Measurements from ENCODE around the gene ITPKC.
"Not testable (repeated sequence)": the region's sequence is repeated elsewhere in the genome, so short reads cannot be mapped to it uniquely, and the experiment has no call there.

ITPKC gene

DNA sequence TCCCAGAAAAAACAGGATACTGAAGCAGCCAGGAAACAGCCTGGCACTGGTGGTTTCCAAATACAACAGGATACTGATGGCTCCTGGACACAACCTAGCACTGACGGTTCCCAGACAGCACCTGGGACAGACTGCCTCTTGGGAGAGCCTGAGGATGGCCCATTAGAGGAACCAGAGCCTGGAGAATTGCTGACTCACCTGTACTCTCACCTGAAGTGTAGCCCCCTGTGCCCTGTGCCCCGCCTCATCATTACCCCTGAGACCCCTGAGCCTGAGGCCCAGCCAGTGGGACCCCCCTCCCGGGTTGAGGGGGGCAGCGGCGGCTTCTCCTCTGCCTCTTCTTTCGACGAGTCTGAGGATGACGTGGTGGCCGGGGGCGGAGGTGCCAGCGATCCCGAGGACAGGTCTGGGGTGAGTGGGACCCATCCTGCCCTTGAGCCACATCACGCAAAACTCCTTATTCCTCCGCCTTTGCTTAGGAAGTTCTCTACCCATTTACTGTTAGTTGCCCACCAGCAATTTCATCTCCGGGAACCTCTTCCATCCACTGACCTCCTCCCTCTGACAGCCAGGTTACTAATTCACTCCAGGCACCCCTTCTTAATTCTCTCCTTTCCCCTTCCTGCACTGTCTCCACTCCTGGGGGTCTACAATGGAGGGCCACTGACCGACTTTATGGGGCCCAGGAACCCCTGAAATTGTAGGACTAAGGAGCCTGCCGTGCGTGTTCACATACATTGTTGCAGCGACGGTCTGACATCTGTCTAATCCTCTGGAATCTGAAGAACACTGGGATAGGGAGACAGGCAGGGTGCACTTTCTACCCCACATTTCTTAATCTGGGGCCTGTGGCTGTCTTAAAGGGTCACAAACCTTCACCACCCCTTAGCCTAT, 1.2 kb downstream of the ITPKC start:
- DNase-seq, result no peak

DNA sequence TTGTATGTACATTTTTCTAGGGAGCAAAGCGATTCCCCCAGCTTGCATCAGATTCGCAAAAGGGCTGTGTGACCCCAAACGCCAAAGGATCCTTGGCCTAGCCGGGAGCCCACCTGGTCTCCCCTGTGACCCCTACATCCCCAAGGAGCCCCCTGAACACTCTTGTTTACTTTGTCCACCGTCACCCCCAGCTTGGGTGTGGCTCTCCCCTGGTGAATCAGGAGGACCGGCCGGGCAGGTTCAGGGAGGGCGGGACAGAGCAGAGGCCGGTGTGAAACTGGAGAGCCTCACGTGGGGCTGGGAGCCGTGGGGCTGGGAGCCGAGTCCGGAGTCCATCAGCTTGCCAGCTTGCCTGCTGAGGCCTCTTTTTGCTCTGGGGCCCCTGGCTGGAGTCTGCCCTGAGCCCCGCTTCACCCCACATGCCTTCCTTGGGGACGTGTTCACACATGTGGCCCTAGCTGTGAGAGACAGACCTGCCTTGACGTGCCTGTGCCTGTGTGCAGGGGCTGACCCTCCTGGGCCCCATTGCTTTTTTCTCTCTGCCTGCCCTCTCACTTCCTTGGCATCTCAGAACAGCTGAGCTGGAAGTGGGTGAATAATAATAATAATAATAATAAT, 2.0 kb downstream of the ITPKC start:
- DNase-seq, result peak; percentile 10

DNA sequence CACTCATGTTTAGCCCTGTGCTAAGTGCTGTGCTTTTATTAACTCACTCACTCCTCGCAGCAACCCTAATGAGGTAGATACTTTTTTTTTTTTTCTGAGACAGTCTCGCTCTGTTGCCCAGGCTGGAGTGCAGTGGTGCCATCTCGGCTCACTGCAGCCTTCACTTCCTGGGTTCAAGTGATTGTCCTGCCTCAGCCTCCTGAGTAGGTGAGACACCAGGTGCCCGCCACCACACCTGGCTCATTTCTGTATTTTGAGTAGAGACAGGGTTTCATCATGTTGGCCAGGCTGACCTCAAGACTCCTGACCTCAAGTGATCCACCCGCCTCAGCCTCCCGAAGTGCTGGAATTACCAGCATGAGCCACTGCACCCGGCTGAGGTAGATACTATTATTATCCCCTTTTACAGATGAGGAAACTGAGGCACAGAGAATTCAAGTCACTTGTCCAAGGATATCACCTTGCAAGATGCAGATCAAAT, 2.5 kb downstream of the ITPKC start:
- no peak for DNase-seq

DNA sequence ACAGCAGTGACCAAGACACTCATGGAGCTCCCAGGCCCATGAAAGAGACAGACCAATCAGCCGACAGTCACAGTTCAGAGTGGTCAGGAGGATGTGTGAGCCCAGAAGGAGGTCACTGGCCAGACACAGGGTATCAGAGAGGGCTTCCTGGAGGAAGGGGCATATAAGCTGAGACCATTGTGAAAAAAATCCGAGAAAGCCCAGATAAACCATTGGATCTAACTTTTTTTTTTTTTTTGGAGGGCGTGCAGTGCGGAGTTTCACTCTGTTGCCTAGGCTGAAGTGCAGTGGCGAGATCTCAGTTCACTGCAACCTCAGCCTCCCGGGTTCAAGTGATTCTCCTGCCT, 4.2 kb downstream of the ITPKC start:
- no peak for DNase-seq

DNA sequence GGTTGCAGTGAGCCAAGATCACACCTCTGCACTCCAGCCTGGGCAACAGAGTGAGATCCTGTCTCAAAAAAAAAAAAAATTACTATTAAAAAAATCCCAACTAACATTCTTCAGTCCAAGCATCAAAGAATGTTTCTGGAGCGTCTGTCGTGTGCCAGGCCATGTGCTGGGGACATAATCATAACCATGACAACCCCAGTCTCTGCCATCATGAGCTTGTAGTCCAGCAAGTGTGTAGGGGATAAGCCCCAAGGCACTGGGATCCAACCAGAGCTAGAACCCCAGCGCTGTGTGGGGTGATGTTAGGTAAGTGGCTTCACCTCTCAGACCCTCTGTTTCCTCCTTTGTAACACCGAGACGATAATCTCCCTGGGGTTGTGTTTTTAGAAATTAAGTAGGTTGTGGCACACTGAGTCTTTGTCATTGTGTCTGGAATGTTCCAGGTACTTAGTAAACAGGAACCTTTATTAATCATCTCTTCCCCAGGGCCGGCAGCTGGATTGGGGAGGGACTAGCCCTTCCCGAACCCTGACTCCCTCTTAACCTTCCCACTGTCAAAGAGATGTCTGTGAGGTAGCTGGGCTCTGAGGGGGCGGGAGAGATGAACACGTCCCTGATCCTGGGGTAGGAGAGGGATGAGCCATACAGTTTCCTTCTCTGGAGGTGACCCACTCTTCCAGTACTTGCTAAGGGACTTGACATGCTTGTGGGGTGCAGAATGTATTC, 5.2 kb downstream of the ITPKC start:
- DNase-seq, result no peak

DNA sequence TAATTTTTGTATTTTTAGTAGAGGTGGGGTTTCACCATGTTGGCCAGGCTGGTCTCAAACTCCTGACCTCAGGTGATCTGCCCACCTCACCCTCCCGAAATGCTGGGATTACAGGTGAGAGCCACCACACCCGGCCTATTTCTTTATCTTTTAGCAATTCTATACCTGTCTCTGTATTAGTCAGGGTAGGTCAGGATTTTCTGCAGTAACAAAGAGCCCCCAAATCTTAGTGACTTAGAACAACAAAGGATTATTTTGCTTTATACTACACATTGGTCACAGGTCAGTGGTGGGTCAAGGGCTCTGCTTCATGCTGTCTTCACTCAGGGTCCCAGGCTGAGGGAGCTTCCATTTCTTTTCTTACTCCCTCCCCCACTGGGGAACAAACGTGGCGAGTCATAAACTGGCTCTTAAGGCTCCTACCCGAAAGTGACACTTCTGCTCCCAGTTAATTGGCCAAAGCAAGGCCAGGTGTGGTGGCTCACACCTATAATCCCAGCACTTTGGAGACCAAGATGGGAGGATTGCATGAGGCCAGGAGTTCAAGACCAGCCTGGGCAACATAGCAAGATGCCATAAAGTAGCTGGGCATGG, 6.8 kb downstream of the ITPKC start:
- DNase-seq, result no peak

DNA sequence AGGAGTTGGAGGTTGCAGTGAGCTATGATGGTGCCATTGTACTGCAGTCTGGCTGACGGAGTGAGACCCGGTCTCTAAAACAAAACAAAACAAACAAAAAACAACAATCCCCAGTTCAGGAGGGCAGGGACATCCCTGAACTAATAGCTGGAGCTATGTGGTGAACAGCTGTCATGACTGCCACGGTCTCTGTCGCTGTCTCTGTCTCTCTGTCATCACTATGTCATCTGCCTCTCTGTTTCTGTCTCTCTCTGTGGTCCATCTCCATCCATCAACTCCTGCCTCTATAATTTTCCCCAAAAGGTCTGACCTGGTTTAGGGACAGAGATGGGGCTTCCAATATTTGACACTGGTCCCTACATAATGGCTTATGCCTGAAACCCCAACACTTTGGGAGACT, 7.4 kb downstream of the ITPKC start:
- no peak for DNase-seq

DNA sequence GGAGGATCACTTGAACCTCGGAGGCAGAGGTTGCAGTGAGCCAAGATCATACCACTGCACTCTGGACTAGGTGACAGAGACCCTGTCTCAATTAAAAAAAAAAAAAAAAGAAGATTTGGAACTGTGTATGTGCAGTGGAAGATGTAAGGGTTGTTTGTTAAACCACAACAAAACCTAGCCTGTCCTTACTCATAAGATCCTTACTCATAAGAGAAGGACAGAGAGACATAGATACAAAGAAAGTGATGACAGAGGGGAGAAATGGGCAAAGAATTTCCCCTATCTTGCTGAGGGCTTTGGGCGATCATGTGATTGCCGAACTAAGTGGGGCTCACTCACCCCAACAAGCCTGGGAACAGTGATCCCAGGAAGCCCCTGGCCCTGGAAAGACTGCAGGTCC, 7.9 kb downstream of the ITPKC start:
- DNase-seq, result no peak

DNA sequence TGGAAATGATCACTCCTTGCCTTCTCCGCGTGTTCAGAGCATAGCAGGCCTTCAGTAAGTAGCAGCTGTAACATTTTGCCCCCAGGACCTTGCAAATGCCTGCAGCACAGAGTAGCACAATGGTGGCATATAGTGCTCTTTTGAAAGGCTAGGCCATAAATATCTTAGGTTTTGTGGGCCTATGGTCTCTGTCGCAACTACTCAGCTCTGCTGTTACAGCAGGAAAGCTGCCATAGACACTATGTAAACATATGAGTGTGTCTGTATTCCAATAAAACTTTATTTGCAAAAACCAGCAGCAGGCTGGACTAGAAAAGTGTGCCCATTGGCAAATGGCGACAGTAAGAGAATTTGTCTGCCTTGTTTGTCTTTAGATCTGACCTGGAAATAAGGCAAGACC, 9.4 kb downstream of the ITPKC start:
- DNase-seq, result no peak

DNA sequence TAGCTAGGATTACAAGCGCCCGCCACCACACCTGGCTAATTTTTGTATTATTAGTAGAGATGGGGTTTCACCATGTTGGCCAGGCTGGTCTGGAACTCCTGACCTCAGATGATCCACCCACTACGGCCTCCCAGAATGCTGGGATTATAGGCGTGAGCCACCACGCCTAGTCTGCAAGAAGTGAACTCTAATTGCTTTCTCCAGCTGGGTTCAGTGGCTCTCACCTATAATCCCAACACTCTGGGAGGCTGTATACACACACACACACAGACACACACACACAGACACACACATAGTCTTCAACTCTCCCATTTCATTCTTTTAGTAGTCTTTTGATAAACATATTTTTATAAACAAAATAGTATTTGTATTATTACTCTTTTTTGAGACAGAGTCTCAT, 13.2 kb downstream of the ITPKC start:
- DNase-seq, result not testable (repeated sequence)

DNA sequence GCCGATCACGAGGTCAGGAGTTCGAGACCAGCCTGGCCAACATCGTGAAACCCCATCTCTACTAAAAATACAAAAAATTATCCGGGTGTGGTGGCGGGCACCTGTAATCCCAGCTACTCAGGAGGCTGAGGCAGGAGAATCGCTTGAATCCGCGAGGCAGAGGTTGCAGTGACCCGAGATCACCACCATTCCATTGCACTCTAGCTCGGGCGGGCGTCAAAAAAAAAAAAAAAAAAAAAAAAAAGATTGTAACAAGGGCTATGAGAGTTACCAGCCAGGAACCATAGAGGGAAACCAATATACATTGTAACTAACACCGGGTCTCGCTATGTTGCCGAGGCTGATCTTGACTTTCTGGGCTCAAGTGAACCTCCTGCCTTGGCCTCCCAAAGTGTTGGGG, 15.4 kb downstream of the ITPKC start:
- not testable (repeated sequence) for DNase-seq

DNA sequence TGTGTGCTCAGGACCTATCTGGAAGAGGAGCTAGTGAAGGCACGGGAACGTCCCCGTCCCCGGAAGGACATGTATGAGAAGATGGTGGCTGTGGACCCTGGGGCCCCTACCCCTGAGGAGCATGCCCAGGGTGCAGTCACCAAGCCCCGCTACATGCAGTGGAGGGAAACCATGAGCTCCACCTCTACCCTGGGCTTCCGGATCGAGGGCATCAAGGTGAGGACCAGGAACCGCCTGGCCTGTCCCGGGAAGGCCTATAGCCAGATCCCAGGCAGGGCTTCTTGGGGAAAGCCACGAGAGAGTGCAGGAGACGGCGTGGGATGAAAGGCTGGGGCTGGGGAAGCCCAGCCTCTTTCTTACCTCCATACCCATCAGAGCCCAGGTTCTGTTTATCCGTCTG, 16.2 kb downstream of the ITPKC start:
- DNase-seq, result no peak

DNA sequence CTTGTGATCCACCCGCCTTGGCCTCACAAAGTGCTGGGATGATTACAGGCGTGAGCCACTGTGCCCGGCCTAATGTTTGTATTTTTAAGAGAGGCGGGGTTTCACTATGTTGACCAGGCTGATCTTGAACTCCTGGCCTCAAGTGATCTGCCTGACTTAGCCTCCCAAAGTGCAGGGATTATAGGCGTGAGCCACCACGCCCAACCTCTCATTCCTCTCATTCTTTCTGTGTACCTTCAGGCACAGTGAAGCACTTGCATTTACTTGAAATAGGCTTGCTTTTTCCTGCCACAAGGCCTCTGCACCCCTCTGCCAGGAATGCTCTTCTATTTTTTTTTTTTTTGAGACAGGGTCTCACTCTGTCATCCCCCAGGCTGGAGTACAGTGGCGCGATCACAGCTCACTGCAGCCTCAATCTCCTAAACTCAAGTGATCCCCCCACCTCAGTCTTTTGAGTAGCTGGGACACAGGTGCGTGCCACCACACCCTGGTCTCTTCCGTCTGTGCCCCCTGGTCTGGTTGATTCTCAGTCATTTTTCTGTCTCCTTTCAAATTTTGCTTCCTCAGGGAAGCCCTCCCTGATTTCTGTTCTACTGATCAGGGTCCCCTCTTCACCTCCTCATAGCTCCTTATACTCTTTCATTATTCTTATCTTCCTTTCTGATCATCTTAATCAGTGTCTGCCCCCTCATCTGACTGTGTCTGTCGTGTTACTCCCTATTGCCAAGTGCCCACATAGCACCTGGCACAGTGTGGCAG, 18.3 kb downstream of the ITPKC start:
- DNase-seq, result no peak

DNA sequence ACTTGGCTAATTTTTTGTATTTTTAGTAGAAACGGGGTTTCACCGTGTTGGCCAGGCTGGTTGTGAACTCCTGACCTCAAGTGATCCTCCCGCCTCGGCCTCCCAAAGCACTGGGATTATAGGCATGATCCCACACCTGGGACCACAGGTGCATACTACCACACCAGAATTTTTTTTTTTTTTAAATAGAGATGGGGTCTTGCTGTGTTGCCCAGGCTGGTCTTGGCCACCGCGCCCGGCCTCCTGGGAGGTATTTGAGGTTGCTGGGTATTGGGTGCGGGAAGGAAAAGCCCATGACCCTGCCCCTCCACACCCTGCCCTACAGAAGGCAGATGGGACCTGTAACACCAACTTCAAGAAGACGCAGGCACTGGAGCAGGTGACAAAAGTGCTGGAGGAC, 19.7 kb downstream of the ITPKC start:
- DNase-seq, result no peak

DNA sequence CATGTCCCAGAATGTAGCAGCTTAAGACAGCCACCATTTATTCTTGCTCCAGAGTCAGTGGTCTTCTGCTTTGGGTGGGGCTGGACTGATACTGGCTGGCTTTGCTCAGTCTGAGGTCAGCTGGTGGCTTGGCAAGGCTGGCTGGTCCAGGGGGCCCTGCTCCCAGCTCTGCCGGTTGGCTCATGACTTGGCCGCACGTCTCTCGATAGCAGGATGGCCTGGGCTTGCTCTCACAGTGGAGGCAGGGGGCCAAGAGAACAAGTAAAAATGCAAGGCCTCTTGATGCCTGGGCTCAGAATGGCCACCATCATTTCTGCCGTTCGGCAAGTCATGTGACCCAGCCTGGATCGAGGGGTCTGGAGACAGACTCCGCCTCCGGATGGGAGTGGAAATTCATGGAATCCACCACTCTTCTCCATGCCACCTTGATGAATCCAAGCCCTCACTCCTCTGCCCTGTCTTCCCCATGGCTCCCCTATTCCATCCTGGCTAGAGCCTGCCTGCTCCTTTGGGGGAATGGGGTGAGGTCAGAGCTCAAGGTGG, 20.3 kb downstream of the ITPKC start:
- no peak for DNase-seq

DNA sequence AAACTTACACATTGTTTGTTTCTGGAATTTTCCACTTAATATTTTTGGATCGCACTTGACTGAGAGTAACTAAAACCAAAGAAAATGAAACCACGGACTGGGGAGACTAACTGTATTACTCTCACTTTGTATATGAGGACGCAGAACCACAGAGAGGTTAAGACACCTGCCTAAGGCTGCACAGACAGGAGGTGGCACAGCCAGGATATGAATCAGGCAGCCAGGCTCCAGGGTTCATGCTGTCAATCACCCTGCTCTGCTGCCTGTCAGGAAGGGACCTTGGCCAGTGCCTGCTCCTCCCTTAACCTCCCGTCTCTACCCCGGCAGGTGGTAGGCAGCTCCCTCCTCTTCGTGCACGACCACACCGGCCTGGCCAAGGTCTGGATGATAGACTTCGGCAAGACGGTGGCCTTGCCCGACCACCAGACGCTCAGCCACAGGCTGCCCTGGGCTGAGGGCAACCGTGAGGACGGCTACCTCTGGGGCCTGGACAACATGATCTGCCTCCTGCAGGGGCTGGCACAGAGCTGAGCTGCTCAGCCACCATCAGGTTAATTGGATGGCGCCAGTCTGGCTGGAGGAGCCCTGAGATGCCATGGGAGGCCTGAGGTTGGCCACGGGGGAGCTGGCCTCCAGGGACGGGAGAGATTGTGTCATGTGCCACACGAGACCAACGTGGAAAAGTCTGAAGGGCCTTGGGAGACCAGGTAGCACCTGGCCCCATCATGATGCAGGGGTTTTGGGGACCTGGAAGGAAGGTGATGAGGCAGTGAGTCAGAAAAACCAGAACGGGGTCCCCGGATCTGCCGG, 22.3 kb downstream of the ITPKC start:
- no peak for DNase-seq

DNA sequence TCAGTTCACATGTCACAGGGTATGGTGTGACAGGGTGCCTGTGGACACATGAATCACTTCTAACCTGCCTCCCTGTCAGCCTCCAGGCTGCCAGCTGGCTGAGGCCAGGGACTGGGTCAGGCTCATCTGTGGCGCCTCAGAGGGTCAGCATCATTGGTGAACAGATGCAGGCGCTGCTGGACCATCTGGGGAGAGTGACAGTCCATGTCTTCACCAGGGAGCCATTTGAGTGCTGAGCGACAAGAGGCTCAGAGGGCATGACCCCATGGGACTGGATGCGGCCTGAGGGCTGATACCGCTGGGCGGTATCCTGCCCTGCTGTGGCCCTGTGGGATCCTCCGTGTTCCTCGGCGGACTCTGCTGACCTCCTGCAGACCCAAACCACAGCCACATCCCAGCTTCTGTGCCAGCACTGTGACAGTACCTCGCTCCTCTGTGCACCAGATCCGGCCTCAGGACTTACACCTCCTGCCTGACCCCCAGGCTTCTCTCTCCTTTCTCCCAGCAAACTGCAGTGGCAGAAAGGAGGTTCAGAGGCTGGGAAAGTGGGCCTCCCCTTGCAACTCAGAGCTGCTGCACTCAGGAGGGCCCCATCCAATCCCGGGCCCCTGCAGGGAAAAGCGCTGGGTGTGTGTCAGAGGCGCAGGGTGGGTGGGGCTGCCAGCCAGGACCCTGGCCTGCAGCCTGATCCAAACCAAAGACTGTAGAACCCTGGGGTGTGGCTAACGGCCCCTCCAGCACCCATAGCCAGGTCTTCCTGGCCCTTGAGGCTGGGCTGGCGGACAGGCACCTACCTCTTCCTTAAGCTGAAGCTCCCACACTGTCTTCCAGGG, 23.2 kb downstream of the ITPKC start:
- no peak for DNase-seq

DNA sequence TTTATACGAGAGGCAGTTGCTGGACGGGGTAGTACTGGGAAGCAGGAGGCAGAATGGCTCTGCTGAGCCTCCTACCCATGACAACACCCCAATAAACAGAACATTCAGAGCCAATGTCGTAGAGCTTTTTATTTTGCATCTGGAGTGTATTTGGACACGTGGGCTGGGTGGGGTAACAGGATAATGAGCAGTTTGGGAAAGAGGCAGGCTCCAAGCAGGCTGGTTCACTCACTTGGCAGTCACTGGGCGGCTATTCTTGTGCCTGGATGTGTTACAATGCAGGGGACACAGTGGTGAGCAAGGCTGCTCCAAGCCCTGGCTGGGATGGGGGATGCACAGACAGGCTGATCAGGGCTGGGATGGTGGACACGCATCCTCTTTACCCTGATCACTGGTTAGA, 23.8 kb downstream of the ITPKC start:
- no peak for DNase-seq

DNA sequence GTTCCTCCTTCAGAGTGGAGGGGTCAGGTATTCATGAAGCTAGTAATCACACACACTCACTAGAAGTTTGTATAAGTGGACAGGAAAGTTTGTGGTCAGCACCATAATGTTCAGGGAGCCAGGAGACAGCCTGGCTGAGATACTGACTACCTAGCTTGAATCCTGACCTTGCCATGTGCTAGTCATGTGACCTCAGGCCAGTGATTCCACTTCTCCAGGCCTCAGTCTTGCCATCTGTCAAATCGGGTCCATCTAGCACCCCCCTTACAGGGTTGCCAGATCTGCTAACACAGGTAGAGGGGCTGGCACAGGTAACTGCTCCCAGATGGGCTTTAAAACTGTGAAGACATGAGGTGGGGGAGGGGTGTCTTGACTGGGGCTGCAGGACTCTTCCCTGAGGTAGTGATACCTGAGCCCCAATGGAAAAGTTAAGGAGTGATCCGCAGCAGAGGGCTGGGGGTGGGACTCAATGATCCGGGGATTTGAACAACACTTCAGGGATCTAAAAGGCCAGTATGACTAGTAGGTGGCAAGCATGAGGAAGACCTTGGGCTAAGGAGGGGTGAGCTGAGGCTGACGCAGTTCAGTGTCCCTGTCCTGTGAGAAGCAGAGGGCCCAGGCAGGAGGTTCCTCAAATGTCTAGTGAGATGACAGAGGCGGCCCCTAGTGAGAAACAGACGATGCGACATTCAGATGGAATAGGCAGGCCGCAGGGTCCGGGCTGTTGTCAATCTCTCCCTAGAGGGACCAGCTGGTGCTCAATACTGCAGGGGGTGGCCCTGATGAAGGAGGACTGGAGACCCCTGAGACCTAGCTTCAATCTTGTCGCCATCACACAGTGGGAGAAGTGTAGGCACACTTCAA, 24.8 kb downstream of the ITPKC start:
- DNase-seq, result no peak

DNA sequence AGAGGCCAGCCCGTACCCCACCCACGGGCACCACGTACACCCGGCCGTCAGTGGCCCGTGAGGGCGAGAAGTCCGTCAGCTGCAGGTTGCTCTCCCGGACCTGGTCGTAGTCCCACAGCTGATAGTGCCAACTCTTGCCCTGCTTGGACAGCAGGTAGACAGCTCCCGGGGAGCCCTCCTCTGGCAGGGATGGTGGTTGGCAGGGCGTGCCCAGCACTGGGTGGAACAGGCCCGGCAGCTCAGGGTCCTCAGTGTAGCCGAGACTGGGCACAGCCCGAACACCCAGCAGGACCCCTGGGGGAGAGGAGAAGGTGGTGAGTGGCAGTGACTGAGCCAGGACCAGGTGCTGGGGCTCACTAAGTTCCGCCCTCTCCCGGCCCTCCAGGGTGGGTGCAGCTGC, 25.6 kb downstream of the ITPKC start:
- DNase-seq, result no peak
